Measurements from ENCODE around the gene PARS2. TPM values are rescaled to one million over a fixed set of nuclear protein-coding genes. Genes with fewer than 3 reads are reported as not detected.
A peak's percentile ranks its signal among the peaks of the same experiment; 100 is the strongest.

The PARS2 gene
- polyA plus RNA-seq, 1 donor from 2014 or later = 1.9 TPM

GRCh38 chr1:54782588-54782987 lies 18.3 kb upstream of the PARS2 start:
- Histone ChIP-seq H3K27me3 (ENCODE audit: insufficient read depth, low read depth, low read length) (peaks cover 34% of the 10 kb centered on the region), H3K4me2 (ENCODE audit: low read length) (no peak overlapping the region), H4K20me1 (ENCODE audit: insufficient read depth) (no peaks in the 10 kb centered on the region), H3K9me2 (ENCODE audit: insufficient read depth, low read length) (no peaks in the 10 kb centered on the region), H2AFZ (ENCODE audit: low read depth, low read length) (no peak overlapping the region), H3K9me3 (ENCODE audit: low read length) (no peaks in the 10 kb centered on the region), H3K79me2 (replicated peaks; ENCODE audit: insufficient read depth, low read length) (no peaks in the 10 kb centered on the region), H3K27ac (ENCODE audit: low read length) (no peak overlapping the region), H3K9ac (ENCODE audit: low read length) (no peak overlapping the region), H3F3A (ENCODE audit: insufficient read depth, low read length, poor library complexity, severe bottlenecking) (no peaks in the 10 kb centered on the region), H3K4me3 (ENCODE audit: low read length) (no peak overlapping the region), H3K36me3 (ENCODE audit: insufficient read depth, low read length) (no peaks in the 10 kb centered on the region)
- TF ChIP-seq EP300 (conservative IDR thresholded peaks at IDR 0.05; ENCODE audit: poor library complexity, severe bottlenecking) = no peak

- Histone ChIP-seq H3K4me3 (ENCODE audit: low read length) (no peak overlapping the region), H3F3A (ENCODE audit: insufficient read depth, low read length, poor library complexity, severe bottlenecking) (no peaks in the 10 kb centered on the region), H3K27me3 (ENCODE audit: insufficient read depth, low read depth, low read length) (peaks cover 34% of the 10 kb centered on the region), H3K27ac (ENCODE audit: low read length) (no peak overlapping the region), H3K36me3 (ENCODE audit: insufficient read depth, low read length) (no peaks in the 10 kb centered on the region), H3K9me2 (ENCODE audit: insufficient read depth, low read length) (no peaks in the 10 kb centered on the region), H3K4me2 (ENCODE audit: low read length) (no peak overlapping the region), H4K20me1 (ENCODE audit: insufficient read depth) (no peaks in the 10 kb centered on the region), H3K79me2 (replicated peaks; ENCODE audit: insufficient read depth, low read length) (no peaks in the 10 kb centered on the region), H3K9me3 (ENCODE audit: low read length) (no peaks in the 10 kb centered on the region), H3K9ac (ENCODE audit: low read length) (no peak overlapping the region), H2AFZ (ENCODE audit: low read depth, low read length) (no peak overlapping the region)
- no peak for TF ChIP-seq SMC3 (conservative IDR thresholded peaks at IDR 0.05; ENCODE audit: poor library complexity)
Measured at GRCh38 chr1:54782156-54782555, 17.8 kb upstream of the PARS2 start.

GRCh38 chr1:54781023-54781723 lies 16.9 kb upstream of the PARS2 start:
- Histone ChIP-seq H3K4me3 (ENCODE audit: low read length) (peak overlapping the region; percentile 13), H3K36me3 (ENCODE audit: insufficient read depth, low read length) (no peaks in the 10 kb centered on the region), H3F3A (ENCODE audit: insufficient read depth, low read length, poor library complexity, severe bottlenecking) (no peaks in the 10 kb centered on the region), H3K27me3 (ENCODE audit: insufficient read depth, low read depth, low read length) (peaks cover 34% of the 10 kb centered on the region), H4K20me1 (ENCODE audit: insufficient read depth) (no peaks in the 10 kb centered on the region), H3K9ac (ENCODE audit: low read length) (no peak overlapping the region), H3K4me2 (ENCODE audit: low read length) (no peak overlapping the region), H3K9me2 (ENCODE audit: insufficient read depth, low read length) (no peaks in the 10 kb centered on the region), H3K27ac (ENCODE audit: low read length) (no peak overlapping the region), H2AFZ (ENCODE audit: low read depth, low read length) (no peak overlapping the region), H3K79me2 (replicated peaks; ENCODE audit: insufficient read depth, low read length) (no peaks in the 10 kb centered on the region), H3K9me3 (ENCODE audit: low read length) (no peaks in the 10 kb centered on the region)
- TF ChIP-seq RAD21 (conservative IDR thresholded peaks at IDR 0.05) (no peak), SMC3 (conservative IDR thresholded peaks at IDR 0.05; ENCODE audit: poor library complexity) (no peak), TAF1 (IDR thresholded peaks at IDR 0.05; ENCODE audit: low read depth) (no peak), POLR2AphosphoS5 (IDR thresholded peaks at IDR 0.05) (no peak), MXI1 (conservative IDR thresholded peaks at IDR 0.05; ENCODE audit: poor library complexity, severe bottlenecking) (no peak), CTCF (IDR thresholded peaks at IDR 0.05; ENCODE audit: poor library complexity, severe bottlenecking) (no peak), EP300 (conservative IDR thresholded peaks at IDR 0.05; ENCODE audit: poor library complexity, severe bottlenecking) (no peak), EZH2 (IDR thresholded peaks at IDR 0.05; ENCODE audit: borderline replicate concordance, insufficient read depth, low read length, poor library complexity, severe bottlenecking) (no peak)
